Right renal cortex interstitium (tissue), 3 donors: ENCODE data around the gene ROCK2. TPM values are rescaled to one million over a fixed set of nuclear protein-coding genes. Genes with fewer than 3 reads are reported as not detected.

Experiments used
- DNase-seq, 3 donors: peaks; one replicate each; pipeline ENCODE4 v3.0.0-alpha.2; 2013; ENCODE audit warnings: low read depth in 3 of 3, low spot score in 2 of 3
- polyA plus RNA-seq, 3 donors: library from polyadenylated mRNA; unstranded; fragments of 120-200 nt; gene quantifications; one replicate each; pipeline ENCODE4 v1.2.1, GENCODE V29; 2013; ENCODE audit not compliant: insufficient read length in 3 of 3

Gene ROCK2
- polyA plus RNA-seq, 3 donors, result 39.1 to 44.1 (median 42.1) TPM

- no peak for DNase-seq
These were observed 29.9 kb downstream of the ROCK2 start for GRCh38 chr2:11314487-11314886.

- DNase-seq, result no peak
These were observed 31.5 kb downstream of the ROCK2 start for GRCh38 chr2:11312770-11313471.

GRCh38 chr2:11311543-11311942, 32.9 kb downstream of the ROCK2 start:
- no peak for DNase-seq

- no peak for DNase-seq
These were observed 34.2 kb downstream of the ROCK2 start for GRCh38 chr2:11310212-11310611.

- no peak for DNase-seq
These were observed 34.7 kb downstream of the ROCK2 start for GRCh38 chr2:11309706-11310105.

- DNase-seq, result no peak
These were observed 36.5 kb downstream of the ROCK2 start for GRCh38 chr2:11307764-11308415.

GRCh38 chr2:11305958-11306357, 38.5 kb downstream of the ROCK2 start:
- no peak for DNase-seq

- no peak for DNase-seq
These were observed 39.1 kb downstream of the ROCK2 start for GRCh38 chr2:11305338-11305737.

GRCh38 chr2:11304476-11304875, 40.0 kb downstream of the ROCK2 start:
- no peak for DNase-seq

GRCh38 chr2:11303290-11304013, 41.0 kb downstream of the ROCK2 start:
- no peak for DNase-seq

- DNase-seq, result no peak
These were observed 45.0 kb downstream of the ROCK2 start for GRCh38 chr2:11299439-11299838.

- no peak for DNase-seq
These were observed 45.8 kb downstream of the ROCK2 start for GRCh38 chr2:11298592-11298991.

- DNase-seq, result no peak
These were observed 48.0 kb downstream of the ROCK2 start for GRCh38 chr2:11296401-11296800.

GRCh38 chr2:11292464-11293255, 51.8 kb downstream of the ROCK2 start:
- DNase-seq, result no peak

GRCh38 chr2:11290713-11291112, 53.7 kb downstream of the ROCK2 start:
- no peak for DNase-seq

GRCh38 chr2:11290211-11290610, 54.2 kb downstream of the ROCK2 start:
- no peak for DNase-seq

- no peak for DNase-seq
These were observed 56.0 kb downstream of the ROCK2 start for GRCh38 chr2:11288431-11288830.

GRCh38 chr2:11286749-11287148, 57.7 kb downstream of the ROCK2 start:
- no peak for DNase-seq

GRCh38 chr2:11286323-11286722, 58.1 kb downstream of the ROCK2 start:
- no peak for DNase-seq

- DNase-seq, result no peak
These were observed 58.9 kb downstream of the ROCK2 start for GRCh38 chr2:11285499-11285898.

GRCh38 chr2:11281186-11281585, 63.2 kb downstream of the ROCK2 start:
- DNase-seq, result no peak
